Measurements from ENCODE around the gene FBXW5. TPM values are rescaled to one million over a fixed set of nuclear protein-coding genes. Genes with fewer than 3 reads are reported as not detected.

FBXW5 gene
- total and polyA plus RNA-seq, 2 experiments from 2014 or later: 27.0 to 111 TPM

GRCh38 chr9:136975644-136976043 is 31.1 kb upstream of the FBXW5 start:
- Mint-ChIP-seq H3K27me3 (ENCODE audit: insufficient read depth, low read depth, poor library complexity) (peaks cover 9% of the 10 kb centered on the region), H3K4me1 (peaks cover 2% of the 10 kb centered on the region; the same call in 1 of the 3 replicates), H3K36me3 (ENCODE audit: low read depth) (no peaks in the 10 kb centered on the region), H3K27ac (no peak overlapping the region), H3K9me3 (no peaks in the 10 kb centered on the region), H3K4me3 (no peak overlapping the region)
- H2AFZ ChIP-seq: no peak overlapping the region
- no peaks in the 10 kb centered on the region for H3K9me2 ChIP-seq (ENCODE audit: insufficient read depth)
- H3F3A ChIP-seq (replicated peaks; ENCODE audit: low read depth): no peaks in the 10 kb centered on the region
- H3K36me3 ChIP-seq (ENCODE audit: insufficient read depth): no peaks in the 10 kb centered on the region
- DNase-seq (ENCODE audit: low spot score): peak; percentile 82
- H3K4me3 ChIP-seq: no peak overlapping the region
- H3K4me1 ChIP-seq (ENCODE audit: insufficient read depth): no peaks in the 10 kb centered on the region
- no peak overlapping the region for H3K4me2 ChIP-seq
- no peaks in the 10 kb centered on the region for H4K20me1 ChIP-seq (replicated peaks; ENCODE audit: insufficient read depth)
- no peaks in the 10 kb centered on the region for H3K79me2 ChIP-seq (replicated peaks; ENCODE audit: insufficient read depth)
- no peak for TF ChIP-seq EZH2 (IDR thresholded peaks at IDR 0.05; ENCODE audit: low read depth, unreplicated experiment)
- TF ChIP-seq POLR2AphosphoS5 (IDR thresholded peaks at IDR 0.05; ENCODE audit: low read depth): no peak
- no peak for TF ChIP-seq REST (IDR thresholded peaks at IDR 0.05; ENCODE audit: unreplicated experiment)
- no peak for TF ChIP-seq ZNF114 (CRISPR knock-in tag; IDR thresholded peaks at IDR 0.05)
- TF ChIP-seq CTCF (conservative IDR thresholded peaks at IDR 0.05; ENCODE audit: low read depth in 2 of 2): peak; percentile 59 to 89
- no peak for TF ChIP-seq ZNF331 (CRISPR knock-in tag; IDR thresholded peaks at IDR 0.05; ENCODE audit: low read depth)
- TF ChIP-seq ETS1 (IDR thresholded peaks at IDR 0.05): no peak
- no peak for TF ChIP-seq CREB1 (CRISPR knock-in tag; IDR thresholded peaks at IDR 0.05; ENCODE audit: low read depth)
- TF ChIP-seq, protein P1, sequence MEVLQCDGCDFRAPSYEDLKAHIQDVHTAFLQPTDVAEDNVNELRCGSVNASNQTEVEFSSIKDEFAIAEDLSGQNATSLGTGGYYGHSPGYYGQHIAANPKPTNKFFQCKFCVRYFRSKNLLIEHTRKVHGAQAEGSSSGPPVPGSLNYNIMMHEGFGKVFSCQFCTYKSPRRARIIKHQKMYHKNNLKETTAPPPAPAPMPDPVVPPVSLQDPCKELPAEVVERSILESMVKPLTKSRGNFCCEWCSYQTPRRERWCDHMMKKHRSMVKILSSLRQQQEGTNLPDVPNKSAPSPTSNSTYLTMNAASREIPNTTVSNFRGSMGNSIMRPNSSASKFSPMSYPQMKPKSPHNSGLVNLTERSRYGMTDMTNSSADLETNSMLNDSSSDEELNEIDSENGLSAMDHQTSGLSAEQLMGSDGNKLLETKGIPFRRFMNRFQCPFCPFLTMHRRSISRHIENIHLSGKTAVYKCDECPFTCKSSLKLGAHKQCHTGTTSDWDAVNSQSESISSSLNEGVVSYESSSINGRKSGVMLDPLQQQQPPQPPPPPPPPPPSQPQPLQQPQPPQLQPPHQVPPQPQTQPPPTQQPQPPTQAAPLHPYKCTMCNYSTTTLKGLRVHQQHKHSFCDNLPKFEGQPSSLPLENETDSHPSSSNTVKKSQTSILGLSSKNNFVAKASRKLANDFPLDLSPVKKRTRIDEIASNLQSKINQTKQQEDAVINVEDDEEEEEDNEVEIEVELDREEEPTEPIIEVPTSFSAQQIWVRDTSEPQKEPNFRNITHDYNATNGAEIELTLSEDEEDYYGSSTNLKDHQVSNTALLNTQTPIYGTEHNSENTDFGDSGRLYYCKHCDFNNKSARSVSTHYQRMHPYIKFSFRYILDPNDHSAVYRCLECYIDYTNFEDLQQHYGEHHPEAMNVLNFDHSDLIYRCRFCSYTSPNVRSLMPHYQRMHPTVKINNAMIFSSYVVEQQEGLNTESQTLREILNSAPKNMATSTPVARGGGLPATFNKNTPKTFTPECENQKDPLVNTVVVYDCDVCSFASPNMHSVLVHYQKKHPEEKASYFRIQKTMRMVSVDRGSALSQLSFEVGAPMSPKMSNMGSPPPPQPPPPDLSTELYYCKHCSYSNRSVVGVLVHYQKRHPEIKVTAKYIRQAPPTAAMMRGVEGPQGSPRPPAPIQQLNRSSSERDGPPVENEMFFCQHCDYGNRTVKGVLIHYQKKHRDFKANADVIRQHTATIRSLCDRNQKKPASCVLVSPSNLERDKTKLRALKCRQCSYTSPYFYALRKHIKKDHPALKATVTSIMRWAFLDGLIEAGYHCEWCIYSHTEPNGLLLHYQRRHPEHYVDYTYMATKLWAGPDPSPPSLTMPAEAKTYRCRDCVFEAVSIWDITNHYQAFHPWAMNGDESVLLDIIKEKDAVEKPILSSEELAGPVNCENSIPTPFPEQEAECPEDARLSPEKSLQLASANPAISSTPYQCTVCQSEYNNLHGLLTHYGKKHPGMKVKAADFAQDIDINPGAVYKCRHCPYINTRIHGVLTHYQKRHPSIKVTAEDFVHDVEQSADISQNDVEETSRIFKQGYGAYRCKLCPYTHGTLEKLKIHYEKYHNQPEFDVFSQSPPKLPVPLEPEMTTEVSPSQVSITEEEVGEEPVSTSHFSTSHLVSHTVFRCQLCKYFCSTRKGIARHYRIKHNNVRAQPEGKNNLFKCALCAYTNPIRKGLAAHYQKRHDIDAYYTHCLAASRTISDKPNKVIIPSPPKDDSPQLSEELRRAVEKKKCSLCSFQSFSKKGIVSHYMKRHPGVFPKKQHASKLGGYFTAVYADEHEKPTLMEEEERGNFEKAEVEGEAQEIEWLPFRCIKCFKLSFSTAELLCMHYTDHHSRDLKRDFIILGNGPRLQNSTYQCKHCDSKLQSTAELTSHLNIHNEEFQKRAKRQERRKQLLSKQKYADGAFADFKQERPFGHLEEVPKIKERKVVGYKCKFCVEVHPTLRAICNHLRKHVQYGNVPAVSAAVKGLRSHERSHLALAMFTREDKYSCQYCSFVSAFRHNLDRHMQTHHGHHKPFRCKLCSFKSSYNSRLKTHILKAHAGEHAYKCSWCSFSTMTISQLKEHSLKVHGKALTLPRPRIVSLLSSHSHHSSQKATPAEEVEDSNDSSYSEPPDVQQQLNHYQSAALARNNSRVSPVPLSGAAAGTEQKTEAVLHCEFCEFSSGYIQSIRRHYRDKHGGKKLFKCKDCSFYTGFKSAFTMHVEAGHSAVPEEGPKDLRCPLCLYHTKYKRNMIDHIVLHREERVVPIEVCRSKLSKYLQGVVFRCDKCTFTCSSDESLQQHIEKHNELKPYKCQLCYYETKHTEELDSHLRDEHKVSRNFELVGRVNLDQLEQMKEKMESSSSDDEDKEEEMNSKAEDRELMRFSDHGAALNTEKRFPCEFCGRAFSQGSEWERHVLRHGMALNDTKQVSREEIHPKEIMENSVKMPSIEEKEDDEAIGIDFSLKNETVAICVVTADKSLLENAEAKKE (CRISPR knock-in tag; IDR thresholded peaks at IDR 0.05): no peak
- H3K27me3 ChIP-seq (ENCODE audit: insufficient read depth): no peaks in the 10 kb centered on the region
- ATAC-seq: peak; percentile 43
- H3K27ac ChIP-seq (ENCODE audit: low read depth): no peak overlapping the region
